SU-DHL-6 (cell line): Measurements from ENCODE around the gene CCDC85C.

ENCODE experiments used
- H2AFZ ChIP-seq: fragments of 200-600 bp; sonication (generic); 2 replicates; pipeline ENCODE4 v1.6.1; 2014; ENCODE audit warnings: low read depth, mild to moderate bottlenecking, moderate library complexity, mixed read lengths, antibody characterized with exemption, low read length; ENCODE audit not compliant: severe bottlenecking
- H3F3A ChIP-seq: fragments of 200-600 bp; shearing (Covaris generic); 2 replicates; pipeline ENCODE4 v1.6.0; 2016; ENCODE audit warnings: antibody characterized with exemption, mild to moderate bottlenecking; ENCODE audit not compliant: insufficient read depth
- H3K27ac ChIP-seq: fragments of 200-600 bp; sonication (generic); 2 replicates; pipeline ENCODE4 v1.5.1; 2016; ENCODE audit warnings: low read depth, mild to moderate bottlenecking, low read length, moderate library complexity, mixed read lengths
- H3K27me3 ChIP-seq: fragments of 200-600 bp; sonication (generic), shearing (Covaris generic); 2 replicates; pipeline ENCODE4 v1.6.0; 2014; ENCODE audit warnings: mild to moderate bottlenecking, low read length
- H3K36me3 ChIP-seq: fragments of 200-600 bp; sonication (generic); 2 replicates; pipeline ENCODE4 v1.6.1; 2014; ENCODE audit warnings: mild to moderate bottlenecking, low read length, mixed read lengths
- H3K4me2 ChIP-seq: fragments of 300-600, 200-600 bp; shearing (Covaris generic), sonication (generic); 2 replicates; pipeline ENCODE4 v1.6.0; 2014; ENCODE audit warnings: low read length, low read depth, mild to moderate bottlenecking; ENCODE audit not compliant: poor library complexity, severe bottlenecking
- H3K4me3 ChIP-seq: fragments of 200-600 bp; sonication (generic); 2 replicates; pipeline ENCODE4 v1.5.1; 2014; ENCODE audit warnings: antibody characterized with exemption, low read length, mild to moderate bottlenecking, mixed read lengths; ENCODE audit not compliant: insufficient read depth, poor library complexity, severe bottlenecking
- H3K79me2 ChIP-seq: fragments of 200-600 bp; sonication (generic); 2 replicates; pipeline ENCODE4 v1.6.1; 2014; ENCODE audit warnings: mild to moderate bottlenecking, low read length, moderate library complexity; ENCODE audit not compliant: insufficient read depth
- H3K9ac ChIP-seq: fragments of 200-600 bp; sonication (generic); 2 replicates; pipeline ENCODE4 v1.7.0; 2014; ENCODE audit warnings: mild to moderate bottlenecking, low read length
- H3K9me2 ChIP-seq: fragments of 200-600 bp; sonication (generic); replicated peaks from 2 replicates; pipeline ENCODE4 v1.6.1; 2014; ENCODE audit warnings: low read length; ENCODE audit not compliant: insufficient read depth
- H3K9me3 ChIP-seq: fragments of 200-600 bp; sonication (generic); 2 replicates; pipeline ENCODE4 v1.6.1; 2014; ENCODE audit warnings: low read length, mixed read lengths; ENCODE audit not compliant: insufficient read depth
- H4K20me1 ChIP-seq: fragments of 200-600 bp; sonication (generic); 2 replicates; pipeline ENCODE4 v1.6.1; 2014; ENCODE audit warnings: low read depth, mild to moderate bottlenecking, antibody characterized with exemption, low read length, moderate library complexity, mixed read lengths
- CTCF ChIP-seq: fragments of 200-600 bp; sonication (generic); IDR thresholded peaks from one replicate; pipeline ENCODE4 v1.5.1; 2017; ENCODE audit warnings: antibody characterized with exemption, mild to moderate bottlenecking, low read length, moderate library complexity; ENCODE audit not compliant: insufficient read depth, poor library complexity, severe bottlenecking
- EZH2phosphoT487 ChIP-seq: fragments of 200-600 bp; sonication (generic), shearing (Covaris generic); conservative IDR thresholded peaks from 2 replicates; pipeline ENCODE4 v1.6.1; 2018; ENCODE audit warnings: mild to moderate bottlenecking, antibody characterized with exemption, low read length, moderate library complexity, mixed read lengths

Gene CCDC85C

DNA sequence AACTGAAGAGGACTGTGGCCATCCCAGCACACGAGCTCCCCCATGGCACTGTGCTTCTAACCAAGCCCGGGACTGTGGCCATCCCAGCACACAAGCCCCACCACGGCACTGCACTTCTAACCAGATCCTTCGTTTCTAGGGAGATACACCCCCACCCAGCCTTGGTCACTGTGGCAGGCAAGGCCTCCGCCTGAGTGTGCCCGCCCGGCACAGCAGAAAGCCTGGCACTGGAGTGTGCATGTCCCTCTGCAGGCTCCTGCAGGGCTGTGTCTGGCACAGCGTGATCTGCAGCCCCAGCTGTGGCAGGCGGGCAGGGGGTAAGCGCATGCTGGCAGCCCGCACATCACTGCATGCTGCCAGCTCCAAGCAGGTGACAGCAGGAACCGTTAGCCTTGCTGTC is 49.8 kb downstream of the CCDC85C start:
- no peak overlapping the region for H3K9ac ChIP-seq
- H3K27me3 ChIP-seq, result no peaks in the 10 kb centered on the region
- H3K79me2 ChIP-seq, result no peaks in the 10 kb centered on the region
- H2AFZ ChIP-seq, result no peak overlapping the region
- no peaks in the 10 kb centered on the region for H3F3A ChIP-seq
- no peak for TF ChIP-seq CTCF
- no peak for TF ChIP-seq EZH2phosphoT487
- no peak overlapping the region for H3K4me2 ChIP-seq
- no peaks in the 10 kb centered on the region for H4K20me1 ChIP-seq
- H3K9me2 ChIP-seq, result no peaks in the 10 kb centered on the region
- no peaks in the 10 kb centered on the region for H3K9me3 ChIP-seq
- H3K27ac ChIP-seq, result no peak overlapping the region
- H3K36me3 ChIP-seq, result no peaks in the 10 kb centered on the region
- no peak overlapping the region for H3K4me3 ChIP-seq

GRCh38 chr14:99552572-99553216 is 51.3 kb downstream of the CCDC85C start:
- no peak overlapping the region for H3K9ac ChIP-seq
- H3K79me2 ChIP-seq, result no peaks in the 10 kb centered on the region
- no peak overlapping the region for H3K4me3 ChIP-seq
- no peaks in the 10 kb centered on the region for H3K9me3 ChIP-seq
- H3K36me3 ChIP-seq, result no peaks in the 10 kb centered on the region
- no peak overlapping the region for H3K4me2 ChIP-seq
- no peaks in the 10 kb centered on the region for H4K20me1 ChIP-seq
- no peak overlapping the region for H2AFZ ChIP-seq
- H3K9me2 ChIP-seq, result no peaks in the 10 kb centered on the region
- no peaks in the 10 kb centered on the region for H3F3A ChIP-seq
- no peak for TF ChIP-seq EZH2phosphoT487
- TF ChIP-seq CTCF, result no peak
- H3K27me3 ChIP-seq, result no peaks in the 10 kb centered on the region
- H3K27ac ChIP-seq, result no peak overlapping the region

DNA sequence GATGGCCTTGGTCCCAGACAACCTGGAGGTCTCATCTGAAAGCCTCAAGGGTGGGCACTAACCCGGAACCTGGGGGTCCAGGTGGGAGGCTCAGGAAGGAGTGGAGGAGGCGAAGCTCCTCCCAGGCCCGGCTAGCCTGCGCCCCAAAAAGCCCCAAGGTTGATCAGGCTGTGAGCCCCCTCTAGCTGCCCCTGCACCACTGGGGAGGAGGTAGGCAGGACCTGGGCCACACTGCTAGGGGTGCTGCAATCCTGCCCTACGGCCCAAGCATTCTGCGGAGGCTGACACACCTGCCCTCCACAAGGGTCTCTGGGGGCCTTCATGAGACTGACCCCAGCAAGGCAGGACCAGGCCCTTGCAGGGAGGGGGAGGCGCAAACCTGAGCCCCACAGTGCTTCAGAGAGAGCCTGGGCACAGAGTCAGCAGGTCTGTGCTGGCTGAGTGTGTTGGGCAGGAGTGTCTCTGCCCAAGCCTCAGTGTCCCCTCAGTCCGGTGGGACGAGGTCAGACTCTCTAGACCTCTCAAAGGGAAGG is 51.9 kb downstream of the CCDC85C start:
- no peak overlapping the region for H3K27ac ChIP-seq
- H3K9me3 ChIP-seq, result no peaks in the 10 kb centered on the region
- H3K27me3 ChIP-seq, result no peaks in the 10 kb centered on the region
- H3K36me3 ChIP-seq, result no peaks in the 10 kb centered on the region
- no peak overlapping the region for H3K4me3 ChIP-seq
- H4K20me1 ChIP-seq, result no peaks in the 10 kb centered on the region
- no peaks in the 10 kb centered on the region for H3F3A ChIP-seq
- no peak overlapping the region for H3K4me2 ChIP-seq
- no peaks in the 10 kb centered on the region for H3K9me2 ChIP-seq
- no peaks in the 10 kb centered on the region for H3K79me2 ChIP-seq
- TF ChIP-seq CTCF (no peak), EZH2phosphoT487 (no peak)
- no peak overlapping the region for H3K9ac ChIP-seq
- no peak overlapping the region for H2AFZ ChIP-seq
